DMS53 (cell line): ENCODE measurements around the gene HEXD.

Experiments used
- DNase-seq: peaks from one replicate; lab custom pipeline; 2025; lab: John Stamatoyannopoulos, UW

Gene HEXD

GRCh38 chr17:82489851-82490511, 71.8 kb downstream of the HEXD start:
- peak; percentile 92 for DNase-seq

GRCh38 chr17:82490512-82491195, 72.5 kb downstream of the HEXD start:
- DNase-seq = peak; percentile 95

DNA sequence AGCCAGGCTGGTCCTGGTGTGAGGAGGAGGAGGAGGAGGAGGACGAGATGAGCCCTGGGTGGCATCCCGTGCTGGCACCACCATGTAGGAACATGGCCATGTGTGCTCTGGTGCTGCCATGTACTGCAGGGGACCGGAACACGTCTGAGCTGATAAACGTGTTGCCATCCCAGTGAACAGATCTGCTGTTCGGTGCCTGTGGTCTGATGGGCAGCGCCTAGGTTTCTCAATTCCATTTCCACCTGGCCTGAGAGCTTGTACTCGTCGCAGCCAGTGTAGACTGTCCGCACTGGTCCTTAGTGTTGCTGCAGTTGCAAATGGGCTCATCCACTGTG, 73.0 kb downstream of the HEXD start:
- DNase-seq = no peak

DNA sequence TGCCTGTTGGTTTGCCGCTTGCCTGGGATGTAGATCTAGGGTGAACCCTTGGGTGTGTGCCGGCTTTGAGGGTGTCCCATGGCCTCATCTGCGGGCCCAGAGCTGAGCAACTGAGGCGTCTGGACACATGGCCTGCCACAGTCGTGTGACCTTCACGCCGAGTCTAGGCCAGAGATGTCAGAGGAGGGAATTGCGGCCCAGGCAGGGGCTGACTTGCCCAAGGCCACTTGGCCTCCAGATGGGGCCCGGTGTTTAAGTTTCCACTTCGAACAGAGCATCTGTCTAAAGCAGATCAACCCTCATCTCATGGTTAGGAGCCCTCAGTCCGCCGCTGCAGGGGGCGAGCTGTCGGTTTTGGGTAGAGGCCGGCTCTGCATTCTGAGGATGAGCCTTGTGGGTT, 73.4 kb downstream of the HEXD start:
- no peak for DNase-seq
